GM12878 (cell line): ENCODE data around the gene MSMB. TPM values are rescaled to one million over a fixed set of nuclear protein-coding genes. Genes with fewer than 3 reads are reported as not detected.

Experiments used
- ASH2L ChIP-seq: fragments of 300-600, 200-600 bp; sonication (generic); IDR thresholded peaks from 2 replicates; pipeline ENCODE4 v1.6.1; 2017; ENCODE audit warnings: low read depth, mild to moderate bottlenecking, borderline replicate concordance
- CUX1 ChIP-seq: IDR thresholded peaks from 2 replicates; pipeline ENCODE4 v1.6.1; 2012; ENCODE audit warnings: improper control_type of control experiment, low read depth, low read length; ENCODE audit not compliant: insufficient replicate concordance
- E4F1 ChIP-seq: fragments of 450-650 bp; IDR thresholded peaks from 2 replicates; pipeline ENCODE4 v1.6.1; 2018; ENCODE audit warnings: borderline replicate concordance, mild to moderate bottlenecking; ENCODE audit not compliant: partially characterized antibody
- HDAC6 ChIP-seq: fragments of 200-600 bp; sonication (generic); IDR thresholded peaks from one replicate; pipeline ENCODE4 v1.8.0; 2017; ENCODE audit warnings: antibody characterized with exemption; ENCODE audit not compliant: unreplicated experiment
- LARP7 ChIP-seq: fragments of 450-650 bp; IDR thresholded peaks from 2 replicates; pipeline ENCODE4 v1.6.1; 2017; ENCODE audit warnings: mild to moderate bottlenecking
- MYC ChIP-seq: IDR thresholded peaks from 2 replicates; pipeline ENCODE4 v1.6.1; 2011; ENCODE audit warnings: mild to moderate bottlenecking, low read length, moderate library complexity, inconsistent platforms; ENCODE audit not compliant: insufficient read depth, insufficient replicate concordance, insufficient read length, severe bottlenecking
- NFYA ChIP-seq: IDR thresholded peaks from 2 replicates; pipeline ENCODE4 v1.6.1; 2011; ENCODE audit warnings: low read depth, mild to moderate bottlenecking, low read length, improper control_type of control experiment, borderline replicate concordance
- POLR2A ChIP-seq: IDR thresholded peaks from 2 replicates; pipeline ENCODE4 v1.6.1; 2011; ENCODE audit warnings: low read depth, mild to moderate bottlenecking, low read length
- POLR2AphosphoS5 ChIP-seq: IDR thresholded peaks from 2 replicates; pipeline ENCODE4 v1.6.1; 2011; ENCODE audit warnings: mild to moderate bottlenecking, low read length, inconsistent platforms
- ZNF384 ChIP-seq: IDR thresholded peaks from 2 replicates; pipeline ENCODE4 v1.6.1; 2012; ENCODE audit warnings: low read depth, mild to moderate bottlenecking, low read length, improper control_type of control experiment, borderline replicate concordance
- ZSCAN29 ChIP-seq: fragments of 450-650 bp; IDR thresholded peaks from 2 replicates; pipeline ENCODE4 v1.6.1; 2017; ENCODE audit warnings: mild to moderate bottlenecking, moderate library complexity
- ZZZ3 ChIP-seq: IDR thresholded peaks from 2 replicates; pipeline ENCODE4 v1.6.1; 2011; ENCODE audit warnings: low read depth; ENCODE audit not compliant: control insufficient read depth, insufficient read length
- polyA plus RNA-seq, 11 experiments: library from polyadenylated mRNA; depleted of rRNA in 4 of 11; unstranded in 6 of 11; stranded (reverse) in 5 of 11; fragments of >200 nt; fragmentation: Nextera tagmentation in 4 of 11; fragmentation: Illumina TruSeq in 1 of 11; extraction: Ambion mirVana in 4 of 11; extraction: Trizol in 1 of 11; gene quantifications; 1 replicate in 1 of 11; 2 replicates in 10 of 11; pipeline versions ENCODE4 v1.2.1 to v1.2.3, GENCODE V29; 2011 to 2016; ENCODE audit warnings: inconsistent platforms in 2 of 11, missing spikeins in 2 of 11, low read depth in 1 of 11
- total RNA-seq, 4 experiments: library from RNA; depleted of rRNA in 3 of 4; stranded (reverse); fragments of >200 nt in 3 of 4; fragmentation: Illumina TruSeq in 1 of 4; extraction: Trizol in 1 of 4; gene quantifications; 2 replicates each; pipeline versions ENCODE4 v1.2.1 to v1.2.3, GENCODE V29; 2013 to 2021
- TF ChIP-seq, protein P1 (sequence below): fragments of 450-650 bp; IDR thresholded peaks from 2 replicates; pipeline ENCODE4 v1.6.1; 2017; ENCODE audit warnings: mild to moderate bottlenecking, moderate library complexity

Gene MSMB
- total and polyA plus RNA-seq, 10 of the 15 experiments (the other 5 are each of a cell fraction or from before 2014, with no cell fraction given): not detected

DNA sequence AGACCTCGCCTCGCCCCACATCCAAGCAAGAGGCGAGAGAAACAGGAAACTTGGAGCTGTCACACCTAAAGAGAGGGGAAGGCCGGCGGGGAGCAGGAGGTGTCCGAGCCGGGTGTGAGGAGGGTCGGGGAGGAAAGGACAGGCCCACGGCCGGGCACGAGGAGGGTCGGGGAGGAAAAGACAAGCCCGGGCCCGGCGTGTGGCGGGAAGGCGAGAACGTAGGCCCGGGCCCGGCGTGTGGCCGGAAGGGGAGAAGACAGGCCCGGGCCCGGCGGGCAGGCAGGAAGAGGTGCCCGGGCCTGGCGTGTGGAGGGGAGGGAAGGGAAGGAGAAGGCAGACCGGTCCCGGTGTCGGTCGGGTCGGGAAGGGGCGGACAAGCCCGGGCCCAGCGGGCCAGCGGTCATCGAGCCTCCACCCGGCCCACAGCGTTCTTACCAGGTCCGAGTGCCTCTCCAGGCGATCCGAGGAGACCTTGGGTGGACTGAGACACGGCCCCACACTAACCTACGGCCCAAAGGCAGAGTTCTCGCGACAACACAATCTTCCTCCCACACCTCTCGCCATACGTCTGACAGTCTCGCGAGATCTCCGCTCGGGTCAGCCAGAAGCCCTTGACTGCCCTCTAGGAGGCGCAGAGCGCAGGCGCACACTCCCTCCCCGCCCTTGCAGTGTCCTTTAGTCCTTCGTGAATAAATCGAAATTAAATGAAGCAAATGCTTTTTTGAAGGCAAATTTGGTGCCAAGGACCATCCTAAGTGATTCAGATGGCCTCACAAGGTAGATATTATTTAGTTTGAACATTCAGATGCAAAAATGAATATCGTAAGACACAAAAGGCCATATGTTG lies 15.8 kb downstream of the MSMB start, which contains the start of gene NCOA4 (continued):
- TF ChIP-seq, protein P1, sequence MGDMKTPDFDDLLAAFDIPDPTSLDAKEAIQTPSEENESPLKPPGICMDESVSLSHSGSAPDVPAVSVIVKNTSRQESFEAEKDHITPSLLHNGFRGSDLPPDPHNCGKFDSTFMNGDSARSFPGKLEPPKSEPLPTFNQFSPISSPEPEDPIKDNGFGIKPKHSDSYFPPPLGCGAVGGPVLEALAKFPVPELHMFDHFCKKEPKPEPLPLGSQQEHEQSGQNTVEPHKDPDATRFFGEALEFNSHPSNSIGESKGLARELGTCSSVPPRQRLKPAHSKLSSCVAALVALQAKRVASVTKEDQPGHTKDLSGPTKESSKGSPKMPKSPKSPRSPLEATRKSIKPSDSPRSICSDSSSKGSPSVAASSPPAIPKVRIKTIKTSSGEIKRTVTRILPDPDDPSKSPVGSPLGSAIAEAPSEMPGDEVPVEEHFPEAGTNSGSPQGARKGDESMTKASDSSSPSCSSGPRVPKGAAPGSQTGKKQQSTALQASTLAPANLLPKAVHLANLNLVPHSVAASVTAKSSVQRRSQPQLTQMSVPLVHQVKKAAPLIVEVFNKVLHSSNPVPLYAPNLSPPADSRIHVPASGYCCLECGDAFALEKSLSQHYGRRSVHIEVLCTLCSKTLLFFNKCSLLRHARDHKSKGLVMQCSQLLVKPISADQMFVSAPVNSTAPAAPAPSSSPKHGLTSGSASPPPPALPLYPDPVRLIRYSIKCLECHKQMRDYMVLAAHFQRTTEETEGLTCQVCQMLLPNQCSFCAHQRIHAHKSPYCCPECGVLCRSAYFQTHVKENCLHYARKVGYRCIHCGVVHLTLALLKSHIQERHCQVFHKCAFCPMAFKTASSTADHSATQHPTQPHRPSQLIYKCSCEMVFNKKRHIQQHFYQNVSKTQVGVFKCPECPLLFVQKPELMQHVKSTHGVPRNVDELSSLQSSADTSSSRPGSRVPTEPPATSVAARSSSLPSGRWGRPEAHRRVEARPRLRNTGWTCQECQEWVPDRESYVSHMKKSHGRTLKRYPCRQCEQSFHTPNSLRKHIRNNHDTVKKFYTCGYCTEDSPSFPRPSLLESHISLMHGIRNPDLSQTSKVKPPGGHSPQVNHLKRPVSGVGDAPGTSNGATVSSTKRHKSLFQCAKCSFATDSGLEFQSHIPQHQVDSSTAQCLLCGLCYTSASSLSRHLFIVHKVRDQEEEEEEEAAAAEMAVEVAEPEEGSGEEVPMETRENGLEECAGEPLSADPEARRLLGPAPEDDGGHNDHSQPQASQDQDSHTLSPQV: no peak
- no peak for TF ChIP-seq ZNF384
- no peak for TF ChIP-seq E4F1
- no peak for TF ChIP-seq ZZZ3
- peak; percentile 96 for TF ChIP-seq POLR2A
- peak; percentile 97 for TF ChIP-seq POLR2AphosphoS5
- TF ChIP-seq MYC: no peak
- TF ChIP-seq NFYA: no peak
- TF ChIP-seq CUX1: no peak
- TF ChIP-seq LARP7: peak; percentile 69; the same call in 1 of the 2 replicates
- TF ChIP-seq ASH2L: no peak
- TF ChIP-seq HDAC6: no peak
- no peak for TF ChIP-seq ZSCAN29
